ENCODE measurements around the gene SVOP.

The SVOP gene

DNA sequence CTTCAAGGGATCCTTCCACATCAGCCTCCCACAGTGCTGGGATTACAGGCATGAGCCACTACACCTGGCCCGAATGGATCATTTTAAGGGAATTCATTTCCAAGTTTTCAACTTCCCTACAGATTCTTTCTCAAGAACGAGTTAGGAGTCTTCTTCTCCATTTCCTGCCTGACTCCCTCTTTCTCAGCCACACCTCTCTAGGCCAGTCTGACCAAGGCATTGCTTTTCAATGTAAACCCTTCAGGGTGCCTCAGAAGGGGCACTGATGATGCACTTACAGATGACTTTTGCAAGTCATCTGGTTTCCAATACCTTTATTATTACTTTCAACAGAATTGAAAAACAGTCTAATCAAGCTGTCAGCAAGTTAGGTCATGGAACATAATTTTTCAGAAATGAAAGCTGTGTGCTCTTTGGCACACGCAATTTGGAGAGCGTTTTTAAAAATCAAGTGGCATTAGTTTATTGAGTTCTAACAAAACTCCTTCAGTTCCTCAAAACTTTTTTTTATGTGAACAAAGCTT is 47.2 kb downstream of the SVOP start:
- DNase-seq, result no peak

DNA sequence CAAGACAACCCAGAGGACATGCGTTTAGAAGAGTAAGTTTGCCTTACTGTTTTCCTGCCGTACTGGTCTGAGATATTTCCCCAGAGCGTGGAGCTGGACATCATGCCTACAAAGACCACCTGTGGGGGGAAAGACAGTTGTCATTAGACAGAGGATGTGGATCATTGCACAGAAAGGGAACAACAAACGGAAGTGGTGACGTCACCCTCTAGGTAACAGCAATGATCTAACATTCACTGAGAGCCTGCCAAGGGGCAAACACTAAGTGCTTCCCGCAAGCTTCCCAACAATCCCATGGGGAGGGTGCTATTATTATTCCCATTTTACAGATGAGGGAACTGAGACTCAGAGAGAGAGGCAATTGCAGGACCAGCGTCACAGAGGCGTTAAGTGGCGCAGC is 48.5 kb downstream of the SVOP start:
- no peak for DNase-seq

DNA sequence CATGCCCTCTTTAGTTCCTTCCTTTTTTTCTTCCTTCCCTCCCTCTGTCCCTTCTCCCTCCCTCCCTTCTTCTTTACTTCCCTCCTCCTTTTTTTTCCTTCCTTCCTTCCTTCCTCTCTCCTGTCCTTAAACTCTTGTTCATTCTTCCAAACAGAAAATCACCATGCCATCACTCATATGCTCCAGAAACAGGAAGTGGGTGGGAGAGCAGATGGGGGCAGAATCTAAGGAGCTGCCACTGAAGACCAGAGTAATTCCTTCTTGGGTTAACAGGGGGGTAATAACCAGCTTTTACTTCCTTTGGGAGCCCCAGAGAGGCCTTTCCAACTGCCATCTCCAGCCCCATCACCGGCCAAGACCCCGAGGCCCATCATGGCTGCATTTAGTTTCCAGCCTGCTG is 51.2 kb downstream of the SVOP start:
- no peak for DNase-seq

DNA sequence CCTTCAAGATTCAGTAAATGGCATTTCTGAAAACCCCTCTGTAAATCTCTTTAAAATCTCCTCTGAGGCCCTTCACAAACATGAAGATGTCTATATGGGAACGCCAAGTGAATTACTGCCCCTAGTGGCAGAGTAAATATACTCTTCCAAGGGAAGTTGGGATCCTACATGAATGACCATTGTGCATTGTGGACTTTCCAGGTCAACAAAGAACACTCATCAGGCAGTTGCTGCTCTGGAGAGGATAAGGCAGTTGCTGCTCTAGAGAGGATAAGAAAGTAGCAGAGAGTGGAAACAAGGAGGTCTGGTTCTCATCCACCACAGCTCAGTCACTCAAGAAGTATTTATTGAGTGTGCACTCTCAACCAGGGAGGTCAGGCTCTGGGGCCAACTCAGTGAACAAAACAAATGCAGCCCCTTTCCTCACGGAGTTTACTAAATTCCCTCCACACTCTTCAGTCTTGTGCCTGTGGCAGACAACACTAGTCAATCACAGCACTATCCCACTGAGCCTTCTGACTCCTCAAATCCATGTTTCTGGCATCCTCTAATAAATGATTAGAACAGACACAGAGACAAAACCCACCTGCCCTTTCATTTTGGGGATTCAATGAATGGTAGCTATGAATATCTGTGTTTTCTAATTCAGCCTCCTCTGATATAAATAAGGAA is 52.9 kb downstream of the SVOP start:
- no peak for DNase-seq

DNA sequence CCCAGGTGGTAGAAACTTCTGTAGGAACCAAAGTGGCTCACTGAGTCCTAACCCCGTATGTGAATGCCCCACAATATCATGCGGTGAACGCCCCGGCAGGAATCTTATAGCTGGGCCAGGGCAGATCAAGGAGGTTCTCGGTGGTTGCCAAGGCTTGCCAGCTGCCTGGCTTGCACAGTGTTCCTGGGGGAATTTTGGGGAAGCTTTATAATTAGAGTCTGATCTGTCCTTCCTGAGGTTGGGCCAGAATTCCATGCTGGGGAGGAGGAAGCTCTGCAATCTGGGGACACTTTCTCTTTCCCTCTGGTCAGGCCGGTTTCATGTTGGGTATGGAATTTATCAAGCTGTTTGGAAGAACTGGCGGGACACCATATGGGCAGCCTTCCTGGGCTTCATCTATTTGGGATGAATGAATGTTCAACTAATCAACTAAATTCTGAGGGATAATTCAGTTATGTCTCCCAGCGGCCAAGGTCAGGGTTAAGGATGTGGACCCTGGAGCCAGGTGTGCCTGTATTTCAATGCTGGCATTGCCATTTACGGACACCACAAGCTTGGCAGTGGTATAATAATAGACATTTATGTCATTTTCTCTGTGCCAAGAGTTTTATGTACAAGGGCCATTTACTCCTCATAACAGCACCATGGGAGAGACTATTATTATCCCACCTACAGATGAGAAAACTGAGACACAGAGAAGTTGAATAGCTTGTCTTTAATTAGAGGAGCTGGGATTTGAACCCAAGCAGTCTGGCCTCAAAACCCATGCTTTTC is 54.3 kb downstream of the SVOP start:
- DNase-seq, result no peak

DNA sequence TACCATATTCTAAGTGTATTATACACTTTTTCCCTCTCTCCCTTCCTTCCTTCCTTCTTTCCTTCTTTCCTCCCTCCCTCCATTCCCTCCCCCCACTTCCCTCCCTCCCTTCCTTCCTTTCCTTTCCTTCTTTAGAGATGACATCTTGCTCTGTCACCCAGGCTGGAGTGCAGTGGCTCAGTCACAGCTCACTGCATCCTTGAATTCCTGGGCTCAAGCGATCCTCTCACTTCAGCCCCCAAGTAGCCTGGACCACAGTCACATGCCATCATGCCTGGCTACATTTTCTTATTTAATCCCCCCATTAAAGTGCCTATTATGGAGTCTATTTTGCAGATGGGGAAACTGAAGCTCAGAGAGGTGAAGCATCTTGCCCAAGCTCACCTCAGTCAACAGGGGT is 55.0 kb downstream of the SVOP start:
- no peak for DNase-seq

DNA sequence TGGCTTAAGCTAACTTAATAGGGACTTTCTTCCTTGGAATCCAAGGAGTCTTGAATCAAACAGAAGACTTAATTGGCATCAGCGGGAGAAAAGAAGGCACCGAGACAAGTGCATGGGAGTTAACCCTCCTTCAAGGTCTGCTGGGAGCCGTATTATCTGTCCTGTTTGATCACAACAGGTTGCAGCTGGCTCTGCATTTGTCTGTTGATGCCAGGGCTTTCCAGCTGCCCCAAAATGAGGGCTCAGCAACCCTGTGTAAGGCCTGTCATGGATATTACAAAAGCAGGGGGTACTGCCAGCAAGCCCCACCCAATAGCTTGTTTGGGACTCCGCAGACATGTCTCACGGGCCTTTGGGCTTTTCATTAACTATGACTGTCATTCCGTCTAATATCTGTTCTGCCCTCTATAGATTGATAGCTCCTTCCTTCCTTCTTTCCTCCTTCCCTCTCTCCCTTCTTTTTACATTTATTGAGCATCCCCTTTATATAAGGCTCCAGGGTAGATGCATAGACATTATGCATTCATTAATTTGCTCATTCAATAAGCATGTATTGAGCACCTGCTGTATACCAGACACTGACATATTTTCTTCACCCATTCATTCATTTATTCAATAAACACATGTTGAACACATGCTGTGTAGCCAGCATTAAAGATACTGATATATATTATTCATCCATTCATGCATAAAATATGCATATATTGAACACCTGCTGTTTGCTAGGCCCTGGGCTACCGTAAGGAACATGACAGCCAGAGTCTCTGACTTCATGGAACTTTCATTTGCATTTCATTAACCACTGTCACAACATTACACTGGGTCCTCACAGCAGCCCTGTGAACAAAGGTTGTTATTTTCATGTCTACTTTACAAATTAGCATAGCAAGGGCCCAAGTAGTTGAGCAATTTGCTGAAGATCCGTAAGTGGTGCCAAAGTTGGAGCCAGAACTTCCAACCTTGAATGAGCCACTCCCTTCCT is 56.2 kb downstream of the SVOP start:
- DNase-seq, result no peak

DNA sequence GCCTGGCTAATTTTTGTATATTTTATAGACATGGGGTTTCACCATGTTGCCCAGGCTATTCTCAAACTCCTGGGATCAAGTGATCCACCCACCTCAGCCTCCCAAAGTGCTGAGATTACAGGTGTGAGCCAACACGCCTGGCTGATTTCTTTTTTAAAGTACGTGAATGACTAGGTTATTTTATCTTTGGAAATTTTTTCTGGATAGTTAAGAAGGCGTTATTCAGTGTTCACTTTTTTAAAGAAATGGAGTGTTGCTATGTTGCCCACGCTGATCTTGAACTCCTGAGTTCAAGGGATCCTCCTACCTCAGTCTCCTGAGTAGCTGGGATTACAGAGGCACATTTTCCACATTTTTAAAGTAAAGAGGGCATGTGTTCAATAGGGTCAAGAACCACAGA is 58.6 kb downstream of the SVOP start:
- no peak for DNase-seq

DNA sequence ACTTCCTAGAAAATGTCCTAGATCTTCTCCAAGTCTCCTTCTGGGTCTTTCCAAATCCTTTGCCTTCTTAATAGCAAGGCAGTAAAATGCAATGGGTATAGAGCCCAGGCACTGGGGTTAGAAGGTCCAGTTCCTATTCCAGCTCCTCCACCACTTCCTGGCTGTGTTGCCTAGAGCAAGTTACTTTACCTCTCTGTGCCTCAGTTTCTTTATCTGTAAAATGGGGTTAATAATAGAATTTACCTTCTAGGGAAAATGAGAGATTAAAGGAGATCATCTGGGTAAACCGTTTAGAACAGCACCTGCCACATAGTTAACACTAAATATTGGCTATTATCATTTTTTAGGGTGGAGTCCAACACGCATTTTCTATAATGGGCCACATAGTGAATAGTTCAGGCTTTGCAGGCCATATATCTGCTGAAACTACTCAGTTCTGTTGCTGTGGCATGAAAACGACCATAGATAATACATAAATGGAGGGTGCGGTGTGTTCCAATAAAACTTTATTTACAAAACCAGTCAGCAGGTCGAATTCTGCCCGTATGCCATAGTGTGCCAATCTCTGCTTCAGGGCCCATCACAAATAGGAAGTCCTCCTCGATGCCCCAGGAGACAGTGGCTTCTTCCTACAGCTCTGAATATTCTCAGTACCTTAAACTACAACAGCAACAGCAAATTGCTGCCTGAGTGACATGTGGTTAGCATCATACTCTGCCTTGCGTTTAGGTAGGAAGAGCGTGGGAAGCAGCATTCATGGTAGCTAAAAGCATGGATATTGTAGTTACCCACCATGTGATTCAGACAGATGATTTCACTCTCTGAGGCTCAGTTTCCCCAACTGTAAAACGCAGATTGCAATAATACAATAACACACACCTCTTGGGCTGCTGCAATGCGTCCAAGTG is 60.9 kb downstream of the SVOP start:
- no peak for DNase-seq

DNA sequence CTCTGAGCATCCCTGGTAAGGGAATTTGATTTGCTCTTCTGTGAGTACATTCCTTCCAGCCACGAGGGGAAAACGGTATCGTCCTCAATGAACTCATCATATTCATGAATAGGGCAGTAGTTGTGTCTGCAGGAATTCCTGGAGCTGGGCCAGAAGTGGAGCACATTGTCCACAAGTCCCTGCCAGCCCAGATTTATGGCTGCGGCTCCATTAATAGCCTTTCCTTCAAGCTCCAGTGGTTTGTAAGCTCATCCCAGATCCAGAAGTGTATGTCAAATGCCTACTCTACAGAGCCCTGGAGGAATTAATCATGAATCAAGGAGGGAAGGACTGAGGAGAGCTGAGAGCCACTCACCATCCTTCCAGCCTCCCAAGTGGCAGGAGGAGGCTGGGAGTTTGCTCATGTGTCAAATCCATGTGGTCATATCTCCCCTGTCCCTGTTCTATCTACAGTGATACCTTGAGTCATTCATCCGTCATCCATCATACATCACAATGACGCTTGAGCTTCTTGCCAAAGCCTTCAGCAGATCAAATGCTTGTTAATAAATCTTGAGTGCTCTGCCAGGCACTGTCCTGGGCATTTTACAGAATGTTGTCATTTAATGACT is 65.5 kb downstream of the SVOP start:
- DNase-seq, result no peak

DNA sequence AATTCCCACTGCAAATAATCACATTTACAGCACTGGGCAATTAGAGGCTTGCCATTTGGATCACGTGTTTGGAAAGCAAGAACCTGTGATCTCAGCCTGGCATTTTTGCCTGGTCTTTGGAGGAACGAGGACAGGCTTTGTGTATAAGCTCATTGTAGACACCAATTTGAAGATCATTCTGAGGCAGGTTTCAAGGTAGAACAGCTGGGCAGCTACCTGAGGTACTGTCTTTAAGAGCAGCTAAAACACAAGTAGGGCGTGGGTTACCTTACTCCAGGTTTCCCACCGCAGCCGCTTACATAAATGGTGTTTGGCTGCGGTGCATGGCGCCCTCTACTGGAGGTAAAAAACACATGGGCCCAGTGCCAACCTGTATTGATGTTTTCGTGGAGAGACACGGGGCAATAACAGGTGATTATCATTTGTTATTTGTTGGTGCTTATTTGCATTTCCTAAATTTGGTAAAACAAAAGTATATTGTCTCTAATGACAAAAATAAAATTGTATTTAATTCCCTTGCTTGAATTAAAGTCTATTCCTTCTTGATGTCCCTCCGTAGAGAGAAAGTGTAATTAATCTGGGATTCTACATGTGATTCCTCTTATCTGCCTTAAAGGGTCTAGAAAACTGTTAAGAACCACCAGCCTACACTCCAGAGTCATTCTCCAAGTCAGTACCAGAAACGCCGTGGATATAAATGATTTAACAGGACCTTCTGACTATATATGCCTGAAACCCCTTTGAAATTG is 69.7 kb downstream of the SVOP start:
- peak; percentile 68 for DNase-seq

DNA sequence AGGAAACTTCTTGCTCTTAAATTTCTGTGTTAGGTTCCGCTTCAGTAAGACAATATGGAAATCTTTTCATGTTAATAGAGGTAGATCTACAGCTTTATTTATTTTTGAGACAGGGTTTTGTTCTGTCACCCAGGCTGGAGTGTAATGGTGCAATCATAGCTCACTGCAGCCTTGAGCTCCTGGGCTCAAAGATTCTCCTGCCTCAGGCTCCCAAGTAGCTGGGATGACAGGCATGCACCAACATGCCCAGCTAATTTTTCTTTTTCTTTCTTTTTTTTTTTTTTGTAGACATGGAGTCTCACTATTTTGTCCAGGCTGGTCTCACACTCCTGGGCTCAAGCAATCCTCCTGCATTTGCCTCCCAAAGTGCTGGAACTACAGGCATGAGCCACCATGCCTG is 70.9 kb downstream of the SVOP start:
- DNase-seq, result no peak

DNA sequence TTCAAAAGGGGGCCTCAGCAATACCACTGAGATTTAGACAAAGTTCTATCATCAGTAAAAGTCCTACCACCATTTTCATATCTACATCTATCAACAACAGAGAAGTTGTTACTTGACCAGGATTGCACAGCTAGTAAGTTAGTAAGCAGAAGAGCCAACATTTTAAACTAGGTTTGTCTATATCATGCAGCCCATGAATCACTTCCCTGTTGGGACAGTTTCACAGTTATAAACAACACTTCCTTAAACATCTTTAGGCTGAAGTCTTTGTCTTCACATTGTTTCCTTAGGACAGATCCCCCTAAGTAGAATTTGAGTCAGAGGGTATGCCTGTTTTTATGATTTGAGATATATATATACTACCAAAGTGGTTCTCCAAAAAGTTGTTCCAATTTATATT is 72.5 kb downstream of the SVOP start:
- DNase-seq, result no peak

DNA sequence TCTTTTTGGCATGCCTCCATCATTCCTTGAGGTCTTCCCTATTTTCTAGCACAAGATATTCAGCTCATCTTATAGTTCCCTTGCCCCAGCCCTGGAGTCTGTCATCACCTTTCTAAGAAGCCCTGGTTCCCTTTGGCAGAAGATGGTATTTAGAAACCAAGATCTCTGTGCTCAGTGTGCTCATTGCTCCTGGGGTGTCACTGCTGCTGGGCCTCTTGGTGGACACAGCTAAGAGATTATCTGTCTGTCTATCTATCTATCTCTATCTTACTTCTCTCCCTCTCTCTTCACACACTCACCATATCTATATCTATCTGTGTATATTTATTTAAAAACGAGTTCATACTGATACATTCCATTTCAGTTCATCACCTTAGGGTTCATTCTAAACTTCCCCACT is 73.8 kb downstream of the SVOP start:
- no peak for DNase-seq

DNA sequence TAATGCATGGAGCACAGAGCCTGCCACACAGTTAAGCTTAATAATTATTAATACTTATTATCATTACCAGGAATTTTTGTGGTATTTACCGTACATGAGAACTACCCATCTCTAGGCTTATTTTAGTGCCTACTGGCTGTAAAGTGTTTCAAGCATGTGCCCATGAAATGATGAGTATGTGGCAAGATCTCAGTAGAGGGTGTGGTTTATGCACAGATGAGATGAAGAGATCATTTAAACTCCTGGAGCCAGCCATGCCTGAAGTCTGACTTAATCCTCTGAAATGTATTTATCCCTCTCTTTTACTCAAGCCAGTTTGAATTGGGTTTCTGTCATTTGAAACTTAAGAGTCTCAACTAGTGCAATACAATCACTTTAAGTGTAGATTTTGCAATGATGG is 80.7 kb downstream of the SVOP start:
- no peak for DNase-seq

DNA sequence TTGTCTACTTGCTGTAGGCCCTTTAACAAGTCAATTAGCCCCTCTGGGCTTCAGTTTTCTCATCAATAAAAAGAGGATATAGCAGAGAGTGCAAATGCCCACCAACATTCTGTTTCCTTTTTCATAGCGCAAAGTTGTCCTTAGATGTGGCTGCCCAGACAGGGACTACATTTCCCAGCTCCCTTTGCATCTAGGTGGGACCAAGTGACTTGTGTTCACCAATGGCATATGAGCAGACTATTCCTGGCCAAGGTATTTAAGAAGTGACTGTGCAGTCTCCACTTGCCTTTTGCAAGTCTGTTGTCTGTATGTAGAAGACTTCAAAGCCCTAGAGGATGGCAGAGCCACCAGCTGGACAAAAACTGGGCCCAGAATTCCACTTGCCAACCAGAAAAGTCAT is 81.3 kb downstream of the SVOP start:
- DNase-seq, result peak; percentile 27

DNA sequence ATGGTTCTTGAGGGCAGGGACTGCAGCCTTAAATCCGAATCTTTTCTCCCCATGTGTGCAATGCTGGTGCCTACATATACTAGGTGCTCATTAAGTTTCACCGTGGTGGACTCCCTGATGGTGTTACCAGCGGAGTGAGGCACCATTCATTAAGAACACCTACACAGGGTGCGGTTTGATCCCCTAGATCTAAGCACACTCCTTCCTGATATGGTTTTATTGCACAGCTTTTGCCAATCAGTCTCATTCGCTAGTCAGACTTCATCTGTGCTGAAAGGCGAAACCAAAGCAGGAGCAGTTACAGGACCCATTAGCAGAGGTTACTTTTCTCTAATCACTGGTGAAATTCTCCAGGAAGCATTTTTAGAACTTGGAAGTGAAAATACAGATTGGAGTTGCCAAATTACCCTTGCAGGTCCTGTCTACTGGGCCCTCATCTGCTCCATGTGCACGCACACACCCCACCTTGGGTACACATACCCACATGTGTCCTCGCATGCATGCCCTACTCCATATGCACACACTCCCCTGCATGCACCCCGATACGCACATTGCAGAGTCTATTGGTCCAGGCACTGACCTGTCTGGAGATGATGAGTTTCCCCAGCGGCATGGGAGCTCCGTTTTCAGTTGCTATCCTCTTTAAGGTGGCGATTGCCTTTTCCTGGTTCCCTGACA is 82.5 kb downstream of the SVOP start:
- DNase-seq, result no peak

DNA sequence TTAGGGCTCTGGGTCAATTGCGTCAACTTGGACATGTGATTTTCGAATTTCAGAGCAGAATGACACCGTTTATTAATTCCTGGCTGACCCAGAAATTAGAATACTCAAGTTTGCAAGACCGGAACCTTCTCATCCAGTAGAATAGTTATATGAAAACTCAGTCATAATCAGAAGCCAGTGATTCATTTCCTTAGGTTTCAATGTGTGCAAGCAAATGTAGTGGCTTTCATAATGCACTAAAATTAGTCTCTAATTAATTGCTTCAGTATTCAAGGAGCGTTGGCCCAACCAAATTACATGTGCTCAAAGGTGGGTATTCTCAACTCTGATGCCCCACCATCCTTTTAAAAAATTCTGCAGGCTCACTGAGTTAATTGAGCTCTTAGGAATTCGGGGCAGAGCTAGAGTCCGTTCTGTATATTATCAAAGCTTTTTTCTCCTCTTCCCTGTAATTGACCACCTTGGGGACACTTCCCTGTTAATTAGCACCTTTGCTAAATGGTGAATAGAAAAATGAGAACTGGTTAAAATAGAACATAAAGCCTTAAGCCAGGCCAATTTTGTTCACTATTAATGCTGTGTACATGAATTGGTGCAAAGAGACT is 85.6 kb downstream of the SVOP start:
- DNase-seq, result no peak

DNA sequence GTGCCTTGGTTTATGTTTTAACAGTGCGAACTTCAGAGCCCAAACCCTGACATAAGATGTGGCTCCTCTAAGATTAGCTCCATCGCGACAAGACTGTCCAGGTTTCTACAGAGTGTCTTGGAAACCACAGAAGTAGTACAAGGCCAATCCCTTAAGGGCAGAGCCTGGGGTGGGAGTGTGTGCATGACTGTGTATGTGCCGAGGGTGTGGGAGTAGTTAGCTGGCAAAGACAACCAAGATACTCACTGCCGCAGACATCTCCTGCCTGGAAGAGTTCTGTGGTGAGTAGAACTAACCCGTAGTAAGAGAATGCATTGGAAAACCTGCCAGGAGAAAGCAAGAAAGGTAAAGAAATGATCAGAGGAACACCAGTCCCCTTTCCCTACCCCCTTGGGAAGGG is 86.9 kb downstream of the SVOP start:
- DNase-seq, result no peak

DNA sequence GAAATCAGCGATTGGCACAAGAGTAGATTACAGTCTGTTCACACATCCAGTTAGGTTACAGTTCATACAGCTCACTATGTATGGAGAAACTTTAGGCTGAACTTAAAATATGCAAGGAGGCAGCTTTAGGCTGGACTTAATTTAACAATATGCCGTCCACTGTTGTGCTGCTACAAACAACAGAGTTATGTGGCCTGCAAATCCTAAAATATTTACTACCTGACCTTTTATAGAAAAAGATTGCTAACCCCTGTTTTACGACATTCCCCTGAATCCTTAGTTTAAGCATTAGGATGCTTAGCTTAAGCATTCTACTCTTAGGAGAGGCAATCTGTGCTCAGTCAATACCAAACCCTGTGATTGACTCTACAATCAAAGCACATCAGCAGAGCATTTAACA is 90.1 kb downstream of the SVOP start:
- no peak for DNase-seq

All from CD4-positive, alpha-beta T cell treated with Interferon gamma for 1 hour (primary cell).